Measurements from ENCODE around the gene IL1B.

IL1B gene

DNA sequence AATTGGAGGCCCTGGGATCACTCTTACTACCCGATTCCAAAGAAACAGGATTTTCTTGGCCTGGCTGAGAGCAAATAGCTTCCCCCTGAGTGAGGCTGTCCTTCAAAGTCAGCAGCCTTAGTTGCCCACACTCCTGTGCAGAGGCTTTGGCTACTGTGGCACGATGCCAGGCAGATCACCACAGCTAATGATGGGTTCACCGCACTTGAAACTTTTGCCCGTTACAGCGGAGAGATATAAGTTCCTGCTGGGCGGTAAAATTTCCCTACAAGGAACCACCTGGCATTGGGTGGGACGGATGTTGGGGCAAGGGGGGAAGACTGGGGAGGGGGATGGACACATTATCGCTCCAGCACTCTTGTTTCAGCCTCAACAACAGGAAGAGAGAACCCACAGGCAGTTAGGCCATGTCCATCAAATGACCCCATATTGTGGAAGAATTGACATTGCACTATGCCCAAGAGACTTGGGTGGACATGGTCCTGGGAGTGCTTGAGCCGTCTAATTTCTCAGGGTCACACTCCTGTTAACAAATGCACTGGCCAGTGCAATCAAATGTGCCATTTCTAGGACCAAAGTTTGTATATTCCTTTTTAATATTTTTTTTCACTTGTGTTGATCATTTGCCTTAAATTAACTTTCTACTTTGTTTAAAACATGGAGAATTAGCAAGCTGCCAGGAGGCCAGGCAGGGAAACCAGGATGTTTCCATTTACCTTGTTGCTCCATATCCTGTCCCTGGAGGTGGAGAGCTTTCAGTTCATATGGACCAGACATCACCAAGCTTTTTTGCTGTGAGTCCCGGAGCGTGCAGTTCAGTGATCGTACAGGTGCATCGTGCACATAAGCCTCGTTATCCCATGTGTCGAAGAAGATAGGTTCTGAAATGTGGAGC is 4.4 kb downstream of the IL1B start:
- no peak for FAIRE-seq
- DNase-seq (ENCODE audit: insufficient read length, low spot score), result no peak
- TF ChIP-seq, protein P1, sequence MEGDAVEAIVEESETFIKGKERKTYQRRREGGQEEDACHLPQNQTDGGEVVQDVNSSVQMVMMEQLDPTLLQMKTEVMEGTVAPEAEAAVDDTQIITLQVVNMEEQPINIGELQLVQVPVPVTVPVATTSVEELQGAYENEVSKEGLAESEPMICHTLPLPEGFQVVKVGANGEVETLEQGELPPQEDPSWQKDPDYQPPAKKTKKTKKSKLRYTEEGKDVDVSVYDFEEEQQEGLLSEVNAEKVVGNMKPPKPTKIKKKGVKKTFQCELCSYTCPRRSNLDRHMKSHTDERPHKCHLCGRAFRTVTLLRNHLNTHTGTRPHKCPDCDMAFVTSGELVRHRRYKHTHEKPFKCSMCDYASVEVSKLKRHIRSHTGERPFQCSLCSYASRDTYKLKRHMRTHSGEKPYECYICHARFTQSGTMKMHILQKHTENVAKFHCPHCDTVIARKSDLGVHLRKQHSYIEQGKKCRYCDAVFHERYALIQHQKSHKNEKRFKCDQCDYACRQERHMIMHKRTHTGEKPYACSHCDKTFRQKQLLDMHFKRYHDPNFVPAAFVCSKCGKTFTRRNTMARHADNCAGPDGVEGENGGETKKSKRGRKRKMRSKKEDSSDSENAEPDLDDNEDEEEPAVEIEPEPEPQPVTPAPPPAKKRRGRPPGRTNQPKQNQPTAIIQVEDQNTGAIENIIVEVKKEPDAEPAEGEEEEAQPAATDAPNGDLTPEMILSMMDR (IDR thresholded peaks at IDR 0.05; ENCODE audit: insufficient read depth, missing control alignments), result no peak

DNA sequence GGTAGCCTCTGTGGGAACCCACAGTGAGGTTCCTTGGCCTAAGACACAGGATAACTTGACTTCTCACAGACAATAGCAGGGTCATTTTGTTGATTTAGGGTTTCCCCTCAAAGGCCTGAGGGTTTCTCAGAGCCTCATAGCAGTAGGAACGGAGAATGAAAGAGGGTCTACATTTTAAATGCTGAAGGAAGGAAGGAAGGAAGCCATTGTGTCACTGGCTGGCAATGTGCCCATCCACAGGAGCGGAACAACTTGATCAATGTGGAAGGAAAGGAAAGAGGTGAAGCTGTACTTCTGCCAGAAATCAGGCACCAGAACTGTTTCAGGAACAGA is 5.1 kb downstream of the IL1B start:
- TF ChIP-seq, protein P1 (IDR thresholded peaks at IDR 0.05; ENCODE audit: insufficient read depth, missing control alignments), result no peak
- DNase-seq (ENCODE audit: insufficient read length, low spot score) (no peak), FAIRE-seq (no peak)

DNA sequence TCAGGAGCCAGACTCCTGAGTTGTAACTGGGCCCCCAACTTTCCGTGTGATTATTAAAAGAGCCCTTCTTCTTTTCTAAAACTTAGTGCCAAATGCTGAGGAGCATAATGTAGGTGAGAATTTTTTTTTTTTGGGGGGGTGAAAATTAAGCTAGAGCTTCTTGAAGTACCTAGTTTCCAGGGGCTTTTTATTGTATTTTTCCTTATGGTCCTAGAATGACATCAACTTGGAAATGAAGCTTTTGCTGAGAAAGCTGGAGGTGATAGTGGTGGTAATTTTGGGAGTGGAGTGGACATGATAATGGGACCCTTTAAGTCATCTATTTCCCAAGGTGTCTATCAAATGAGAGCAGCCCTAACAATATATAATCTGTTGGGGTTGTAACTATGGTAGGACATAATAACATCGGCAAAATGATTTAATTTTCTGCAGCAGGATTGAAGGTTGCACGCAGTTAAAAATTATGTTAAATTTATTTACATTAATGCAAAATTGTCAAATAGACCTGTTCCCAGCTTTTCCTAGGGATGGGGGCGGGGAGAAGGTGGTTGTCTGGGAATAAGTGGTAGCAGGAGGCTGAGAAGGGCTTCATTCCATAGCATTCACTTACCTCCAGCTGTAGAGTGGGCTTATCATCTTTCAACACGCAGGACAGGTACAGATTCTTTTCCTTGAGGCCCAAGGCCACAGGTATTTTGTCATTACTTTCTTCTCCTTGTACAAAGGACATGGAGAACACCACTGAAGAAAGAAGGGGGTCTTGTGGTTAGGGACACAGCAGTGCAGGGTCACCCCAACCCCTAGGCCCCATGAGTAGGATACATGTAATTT is 5.7 kb downstream of the IL1B start:
- no peak for FAIRE-seq
- TF ChIP-seq, protein P1 (IDR thresholded peaks at IDR 0.05; ENCODE audit: insufficient read depth, missing control alignments), result no peak

GRCh38 chr2:112829961-112830681 is 6.5 kb downstream of the IL1B start:
- TF ChIP-seq, protein P1 (IDR thresholded peaks at IDR 0.05; ENCODE audit: insufficient read depth, missing control alignments), result no peak
- no peak for FAIRE-seq
- no peak for DNase-seq (ENCODE audit: insufficient read length, low spot score)

More for the DNA sequence above, 5.7 kb downstream of the IL1B start:
- no peak for DNase-seq (ENCODE audit: insufficient read length, low spot score)

- TF ChIP-seq, protein P1 (IDR thresholded peaks at IDR 0.05; ENCODE audit: insufficient read depth, missing control alignments), result no peak
- no peak for FAIRE-seq
- no peak for DNase-seq (ENCODE audit: insufficient read length, low spot score)
These were observed 7.2 kb downstream of the IL1B start for GRCh38 chr2:112829101-112829960.

GRCh38 chr2:112828251-112828691 is 8.3 kb downstream of the IL1B start:
- DNase-seq (ENCODE audit: insufficient read length, low spot score) (no peak), FAIRE-seq (no peak)
- TF ChIP-seq, protein P1 (IDR thresholded peaks at IDR 0.05; ENCODE audit: insufficient read depth, missing control alignments), result no peak
